Smooth muscle cell (in vitro differentiated cells): ENCODE results near the gene ADGRF5. TPM values are rescaled to one million over a fixed set of nuclear protein-coding genes. Genes with fewer than 3 reads are reported as not detected.

Experiments used
- DNase-seq: peaks from one replicate; lab custom pipeline; 2025; ENCODE audit not compliant: unreplicated experiment; lab: John Stamatoyannopoulos, UW
- H2AFZ ChIP-seq: fragments of 200-600 bp; sonication (generic); 2 replicates; pipeline ENCODE4 v1.6.0; 2016; ENCODE audit warnings: antibody characterized with exemption, low read depth, mild to moderate bottlenecking
- H3F3A ChIP-seq: fragments of 200-600 bp; sonication (generic); 2 replicates; pipeline ENCODE4 v1.6.0; 2017; ENCODE audit warnings: antibody characterized with exemption, low read depth
- H3K27ac ChIP-seq: fragments of 200-600 bp; sonication (generic); 2 replicates; pipeline ENCODE4 v1.5.1; 2016; ENCODE audit warnings: low read depth, mild to moderate bottlenecking
- H3K27me3 ChIP-seq: fragments of 200-600 bp; sonication (generic); 2 replicates; pipeline ENCODE4 v1.6.1; 2016; ENCODE audit warnings: low read depth, mild to moderate bottlenecking
- H3K36me3 ChIP-seq: fragments of 200-600 bp; sonication (generic); 2 replicates; pipeline ENCODE4 v1.5.1; 2016; ENCODE audit warnings: low read depth
- H3K4me1 ChIP-seq: fragments of 200-600 bp; sonication (generic); 2 replicates; pipeline ENCODE4 v1.5.1; 2016; ENCODE audit warnings: low read depth
- H3K4me2 ChIP-seq: fragments of 200-600 bp; sonication (generic); 2 replicates; pipeline ENCODE4 v1.6.0; 2016; ENCODE audit warnings: mild to moderate bottlenecking
- H3K4me3 ChIP-seq: fragments of 200-600 bp; sonication (generic); 2 replicates; pipeline ENCODE4 v1.5.1; 2016; ENCODE audit warnings: mild to moderate bottlenecking
- H3K79me2 ChIP-seq: fragments of 200-600 bp; sonication (generic); 2 replicates; pipeline ENCODE4 v1.6.0; 2016; ENCODE audit warnings: low read depth, mild to moderate bottlenecking
- H3K9ac ChIP-seq: fragments of 200-600 bp; sonication (generic); 2 replicates; pipeline ENCODE4 v1.6.0; 2016; ENCODE audit warnings: low read depth
- H3K9me3 ChIP-seq: fragments of 200-600 bp; sonication (generic); replicated peaks from 2 replicates; pipeline ENCODE4 v1.5.1; 2016; ENCODE audit warnings: low read depth
- H4K20me1 ChIP-seq: fragments of 200-600 bp; sonication (generic); 2 replicates; pipeline ENCODE4 v1.6.0; 2016; ENCODE audit warnings: low read depth
- WGBS: methylation state at CpG from one replicate; pipeline ENCODE4 v1.1.7; 2016; ENCODE audit warnings: low lambda C conversion rate; 5-methylcytosine and 5-hydroxymethylcytosine counted together
- polyA plus RNA-seq: library from polyadenylated mRNA; unstranded; fragments of >200 nt; fragmentation: Nextera tagmentation; extraction: Ambion mirVana; gene quantifications from 2 replicates; pipeline ENCODE4 v1.2.1, GENCODE V29; 2016
- total RNA-seq: library from RNA; depleted of rRNA; stranded (reverse); fragments of >200 nt; gene quantifications from 2 replicates; pipeline ENCODE4 v1.2.3, GENCODE V29; 2014
- TF ChIP-seq, protein P1 (sequence below): fragments of 200-600 bp; sonication (generic); IDR thresholded peaks from 2 replicates; pipeline ENCODE4 v1.5.1; 2017; ENCODE audit warnings: borderline replicate concordance, mild to moderate bottlenecking, antibody characterized with exemption; ENCODE audit not compliant: insufficient read depth, poor library complexity, severe bottlenecking

Gene ADGRF5
- total and polyA plus RNA-seq, 2 experiments from 2014 or later: 0.13 TPM; not detected in 1

DNA sequence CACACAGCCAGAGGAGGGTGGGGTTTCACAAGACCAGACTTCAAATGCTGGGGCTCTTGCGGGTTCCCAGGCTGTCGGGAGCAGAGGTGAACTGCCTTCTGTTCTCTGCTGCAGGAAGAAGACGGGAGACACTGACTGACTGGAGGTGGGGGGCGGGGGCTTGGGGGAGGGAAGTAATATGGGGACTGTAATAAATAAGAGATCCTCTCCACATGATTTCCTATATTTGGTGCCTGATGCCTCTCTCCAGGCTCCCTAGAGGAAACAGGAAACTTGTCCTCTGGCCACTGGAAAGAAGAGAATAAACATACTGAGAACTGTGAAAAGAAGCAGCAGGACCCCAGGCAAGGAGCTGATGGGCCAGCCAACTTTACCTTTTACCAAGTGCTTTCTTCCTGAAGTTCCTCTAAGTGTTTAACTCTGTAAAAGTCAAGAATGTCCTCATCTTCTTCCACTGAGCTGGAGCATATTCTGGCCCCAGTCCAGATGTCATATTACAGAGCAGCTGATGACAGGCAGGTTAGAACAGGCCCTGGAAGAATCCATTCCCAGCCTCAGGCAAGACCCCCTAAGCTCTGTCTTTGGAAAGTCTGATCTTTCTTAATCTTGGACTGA, 33.2 kb upstream of the ADGRF5 start:
- DNase-seq: no peak
- Histone ChIP-seq H3K9me3 (no peaks in the 10 kb centered on the region), H3F3A (no peaks in the 10 kb centered on the region), H3K4me3 (no peak overlapping the region), H3K9ac (no peak overlapping the region), H3K27ac (no peak overlapping the region), H4K20me1 (no peaks in the 10 kb centered on the region), H3K36me3 (no peaks in the 10 kb centered on the region), H3K4me1 (no peaks in the 10 kb centered on the region), H3K4me2 (no peak overlapping the region), H3K27me3 (no peaks in the 10 kb centered on the region), H3K79me2 (no peaks in the 10 kb centered on the region), H2AFZ (no peak overlapping the region)
- TF ChIP-seq, protein P1, sequence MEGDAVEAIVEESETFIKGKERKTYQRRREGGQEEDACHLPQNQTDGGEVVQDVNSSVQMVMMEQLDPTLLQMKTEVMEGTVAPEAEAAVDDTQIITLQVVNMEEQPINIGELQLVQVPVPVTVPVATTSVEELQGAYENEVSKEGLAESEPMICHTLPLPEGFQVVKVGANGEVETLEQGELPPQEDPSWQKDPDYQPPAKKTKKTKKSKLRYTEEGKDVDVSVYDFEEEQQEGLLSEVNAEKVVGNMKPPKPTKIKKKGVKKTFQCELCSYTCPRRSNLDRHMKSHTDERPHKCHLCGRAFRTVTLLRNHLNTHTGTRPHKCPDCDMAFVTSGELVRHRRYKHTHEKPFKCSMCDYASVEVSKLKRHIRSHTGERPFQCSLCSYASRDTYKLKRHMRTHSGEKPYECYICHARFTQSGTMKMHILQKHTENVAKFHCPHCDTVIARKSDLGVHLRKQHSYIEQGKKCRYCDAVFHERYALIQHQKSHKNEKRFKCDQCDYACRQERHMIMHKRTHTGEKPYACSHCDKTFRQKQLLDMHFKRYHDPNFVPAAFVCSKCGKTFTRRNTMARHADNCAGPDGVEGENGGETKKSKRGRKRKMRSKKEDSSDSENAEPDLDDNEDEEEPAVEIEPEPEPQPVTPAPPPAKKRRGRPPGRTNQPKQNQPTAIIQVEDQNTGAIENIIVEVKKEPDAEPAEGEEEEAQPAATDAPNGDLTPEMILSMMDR: no peak
- 71% methylated on average over 4 of the region's 4 CpGs for WGBS

DNA sequence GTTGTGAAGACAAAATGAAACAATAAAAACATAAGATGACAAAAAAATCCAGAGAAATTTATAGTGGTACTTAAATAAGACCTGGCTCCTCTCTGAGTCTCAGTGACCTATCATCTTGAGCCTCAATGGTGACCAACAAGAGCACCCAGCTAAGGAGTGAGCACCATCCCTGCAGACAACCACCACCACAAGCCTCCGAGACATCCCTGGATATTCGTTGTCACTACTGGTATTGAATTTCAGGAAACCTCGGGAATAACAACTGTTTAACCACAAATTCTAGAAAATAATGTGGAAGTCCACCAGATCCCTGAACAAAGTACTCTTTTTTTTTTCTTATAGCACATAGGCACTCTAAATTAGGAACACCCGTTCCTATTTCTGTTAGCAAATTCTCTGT, 32.2 kb upstream of the ADGRF5 start:
- Histone ChIP-seq H3K27ac (no peak overlapping the region), H2AFZ (no peak overlapping the region), H3K4me3 (no peak overlapping the region), H3K4me2 (no peak overlapping the region), H3K79me2 (no peaks in the 10 kb centered on the region), H3K27me3 (no peaks in the 10 kb centered on the region), H3K9me3 (no peaks in the 10 kb centered on the region), H3K4me1 (no peaks in the 10 kb centered on the region), H3K36me3 (no peaks in the 10 kb centered on the region), H3F3A (no peaks in the 10 kb centered on the region), H4K20me1 (no peaks in the 10 kb centered on the region), H3K9ac (no peak overlapping the region)
- TF ChIP-seq, protein P1: no peak
- no peak for DNase-seq
- WGBS: 57% methylated on average over 4 of the region's 4 CpGs

DNA sequence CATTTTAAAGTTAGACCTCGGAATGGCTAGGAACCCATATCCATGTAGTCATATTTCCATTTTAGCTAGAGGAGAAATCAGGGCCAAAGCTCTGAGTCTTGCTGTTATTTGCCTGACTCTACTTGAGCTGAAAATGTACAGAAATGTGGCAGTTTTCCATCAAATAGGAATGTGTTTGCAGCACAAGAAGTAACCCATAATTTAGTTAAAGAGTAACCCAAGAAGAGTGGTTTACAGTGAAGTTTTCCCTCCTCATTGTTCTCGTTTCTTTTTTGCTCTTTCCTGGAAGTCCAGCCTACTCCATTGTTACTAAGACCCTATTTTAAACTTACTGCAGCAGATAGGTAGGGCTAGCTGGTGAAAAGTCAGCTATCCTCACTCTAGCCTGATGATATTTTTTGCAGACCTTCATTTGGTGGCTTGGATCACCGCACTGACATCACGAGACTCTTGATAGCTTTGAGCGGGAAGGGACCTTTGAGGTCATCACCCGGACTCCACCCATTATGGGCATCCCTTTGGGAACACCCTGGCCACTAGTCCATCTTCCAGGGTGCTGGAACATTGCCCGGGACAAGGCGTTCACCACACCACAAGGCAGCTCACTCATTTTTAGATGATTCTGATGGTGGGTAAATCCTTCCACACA, 28.0 kb upstream of the ADGRF5 start:
- H3K4me2 ChIP-seq: no peak overlapping the region
- DNase-seq: no peak
- H2AFZ ChIP-seq: no peak overlapping the region
- H3K27me3 ChIP-seq: no peaks in the 10 kb centered on the region
- H4K20me1 ChIP-seq: no peaks in the 10 kb centered on the region
- no peaks in the 10 kb centered on the region for H3K36me3 ChIP-seq
- H3K9ac ChIP-seq: no peak overlapping the region
- 93% methylated on average over 8 of the region's 8 CpGs for WGBS
- no peak overlapping the region for H3K27ac ChIP-seq
- no peaks in the 10 kb centered on the region for H3F3A ChIP-seq
- H3K4me1 ChIP-seq: no peaks in the 10 kb centered on the region
- TF ChIP-seq, protein P1: no peak
- H3K79me2 ChIP-seq: no peaks in the 10 kb centered on the region
- no peak overlapping the region for H3K4me3 ChIP-seq
- no peaks in the 10 kb centered on the region for H3K9me3 ChIP-seq

DNA sequence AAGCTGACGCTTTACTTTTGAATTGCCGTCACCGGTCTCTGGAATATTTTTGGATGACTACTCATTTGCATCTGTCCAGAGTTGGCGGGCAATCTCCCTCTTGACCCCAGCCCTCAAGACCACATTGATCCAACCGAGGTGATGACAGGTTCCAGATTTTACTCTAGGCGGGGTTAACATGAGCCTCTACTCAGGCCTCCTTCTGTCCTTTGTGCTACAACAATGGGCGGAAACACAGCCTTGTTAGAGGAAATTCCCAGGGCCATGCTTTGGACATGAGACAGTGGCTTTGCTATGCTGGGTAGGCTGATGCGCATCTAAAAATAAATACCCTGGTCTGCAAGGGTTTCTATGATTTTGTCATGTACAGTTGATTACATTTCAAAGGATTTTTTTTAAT, 27.0 kb upstream of the ADGRF5 start:
- Histone ChIP-seq H3K27ac (no peak overlapping the region), H3K4me2 (no peak overlapping the region), H3F3A (no peaks in the 10 kb centered on the region), H3K9ac (no peak overlapping the region), H3K27me3 (no peaks in the 10 kb centered on the region), H2AFZ (no peak overlapping the region), H3K4me1 (no peaks in the 10 kb centered on the region), H3K36me3 (no peaks in the 10 kb centered on the region), H3K4me3 (no peak overlapping the region), H3K9me3 (no peaks in the 10 kb centered on the region), H3K79me2 (no peaks in the 10 kb centered on the region), H4K20me1 (no peaks in the 10 kb centered on the region)
- 91% methylated on average over 8 of the region's 8 CpGs for WGBS
- DNase-seq: no peak
- TF ChIP-seq, protein P1: no peak
